ENCODE results near the gene IPO4.
"Not testable (repeated sequence)": the region's sequence is repeated elsewhere in the genome, so short reads cannot be mapped to it uniquely, and the experiment has no call there.

The IPO4 gene

GRCh38 chr14:24216345-24216699 lies 27.7 kb upstream of the IPO4 start:
- no peak for DNase-seq

- peak; percentile 84 for DNase-seq
Measured at GRCh38 chr14:24215495-24216344, 27.1 kb upstream of the IPO4 start, which contains the start of gene MDP1. MDP1 (minus strand) TSS chr14:24216066; CDS start chr14:24215955, 111 bp downstream.

GRCh38 chr14:24213866-24214662 lies 25.4 kb upstream of the IPO4 start:
- DNase-seq = no peak

GRCh38 chr14:24212924-24213865 lies 24.6 kb upstream of the IPO4 start, which contains the start of gene CHMP4A:
CHMP4A (minus strand) TSS chr14:24213488; CDS start chr14:24213439, 49 bp downstream.
- peak; percentile 95 for DNase-seq

GRCh38 chr14:24211311-24211710 lies 22.7 kb upstream of the IPO4 start:
- DNase-seq = no peak

GRCh38 chr14:24207625-24208024 lies 19.0 kb upstream of the IPO4 start:
- DNase-seq = no peak

GRCh38 chr14:24207104-24207551 lies 18.5 kb upstream of the IPO4 start:
- DNase-seq = no peak

GRCh38 chr14:24206260-24207103 lies 17.9 kb upstream of the IPO4 start:
- DNase-seq = no peak

- DNase-seq = no peak
Measured at GRCh38 chr14:24204163-24205146, 15.8 kb upstream of the IPO4 start.

- DNase-seq = not testable (repeated sequence)
Measured at GRCh38 chr14:24203249-24203886, 14.8 kb upstream of the IPO4 start.

GRCh38 chr14:24202538-24202937 lies 13.9 kb upstream of the IPO4 start:
- not testable (repeated sequence) for DNase-seq

GRCh38 chr14:24198814-24199524 lies 10.4 kb upstream of the IPO4 start:
- no peak for DNase-seq

GRCh38 chr14:24197056-24197450 lies 8.4 kb upstream of the IPO4 start:
- DNase-seq = no peak

- DNase-seq = no peak
Measured at GRCh38 chr14:24196071-24197055, 7.7 kb upstream of the IPO4 start.

- peak; percentile 82 for DNase-seq
Measured at GRCh38 chr14:24195186-24196070, 6.8 kb upstream of the IPO4 start, which contains the start of gene TM9SF1. TM9SF1 (minus strand) TSS chr14:24195441; CDS start chr14:24195019, 422 bp downstream.

GRCh38 chr14:24194873-24195185 lies 6.2 kb upstream of the IPO4 start:
- DNase-seq = no peak
